Globus pallidus (tissue), 1 donor: ENCODE results near the gene CSRP2.

ENCODE experiments used
- DNase-seq: peaks from one replicate; pipeline ENCODE4 v3.0.0-alpha.2; 2015; ENCODE audit warnings: low spot score

The CSRP2 gene

DNA sequence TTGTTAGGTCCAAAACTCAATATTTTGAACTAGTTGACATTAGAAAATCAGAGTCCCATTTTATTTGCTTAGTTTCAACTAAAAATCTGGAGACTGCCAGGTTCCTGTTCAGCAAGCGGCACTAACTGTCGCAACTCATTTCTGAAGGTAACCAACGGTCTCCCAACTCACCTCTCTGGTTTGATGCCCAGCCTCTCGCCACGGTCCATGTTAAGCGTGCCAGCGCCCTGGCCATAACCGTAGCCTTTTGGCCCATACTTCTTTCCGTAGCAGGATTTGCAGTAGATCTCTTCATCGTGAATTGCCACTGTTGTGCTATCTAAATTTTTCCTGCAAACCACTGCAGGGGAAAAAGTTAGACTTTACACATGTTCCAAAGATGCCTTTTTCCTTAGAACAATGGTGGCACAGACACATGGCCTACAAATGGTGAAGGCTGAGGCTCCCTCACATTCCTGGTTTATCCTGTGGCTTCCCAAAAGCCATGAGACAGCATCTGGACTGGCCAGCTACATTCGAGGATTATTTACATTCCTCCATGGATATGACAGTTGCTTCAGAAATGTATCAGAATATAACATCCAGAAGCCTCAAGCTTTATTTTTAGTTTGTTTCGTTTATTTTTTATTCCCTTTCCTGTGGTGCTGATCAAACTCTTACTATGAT lies 15.7 kb downstream of the CSRP2 start:
- DNase-seq, result no peak

DNA sequence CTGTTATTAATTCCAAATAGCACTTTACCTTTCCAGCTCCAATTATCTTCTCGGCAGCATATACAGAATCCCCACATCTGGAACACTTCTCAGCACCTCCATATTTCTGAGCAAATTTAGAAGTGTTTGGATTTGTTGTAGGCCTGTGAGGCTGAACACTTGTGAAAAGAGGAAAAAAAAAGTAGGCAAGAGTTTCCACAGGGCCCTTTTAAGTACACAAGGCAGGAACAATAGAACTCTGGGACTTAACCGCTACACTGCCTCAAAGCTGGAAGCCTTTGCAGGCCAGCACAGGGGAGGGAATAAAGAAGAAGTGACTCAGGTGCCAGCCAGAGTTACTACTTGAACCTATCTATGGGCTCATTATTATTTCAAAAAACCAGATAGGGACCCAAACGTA lies 18.6 kb downstream of the CSRP2 start:
- no peak for DNase-seq

DNA sequence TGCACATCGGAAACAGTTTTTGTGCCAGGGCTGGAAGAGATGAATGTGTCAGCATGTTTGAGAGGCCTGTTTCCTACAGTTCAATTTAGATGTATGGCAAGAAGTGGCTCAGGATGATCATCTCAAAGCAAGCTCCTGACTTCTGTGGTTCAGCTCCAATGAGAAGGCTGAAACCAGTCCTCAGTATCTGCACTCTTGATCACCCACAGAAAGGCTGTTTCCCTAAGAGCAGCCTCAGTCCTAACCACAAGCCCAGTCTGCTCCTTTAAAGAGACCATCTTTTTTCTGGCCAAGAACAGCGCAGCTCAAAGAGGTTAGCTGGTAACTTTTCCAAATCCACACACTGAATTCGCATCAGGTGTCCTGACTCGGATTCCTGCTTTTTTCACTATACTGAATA lies 19.2 kb downstream of the CSRP2 start:
- no peak for DNase-seq

DNA sequence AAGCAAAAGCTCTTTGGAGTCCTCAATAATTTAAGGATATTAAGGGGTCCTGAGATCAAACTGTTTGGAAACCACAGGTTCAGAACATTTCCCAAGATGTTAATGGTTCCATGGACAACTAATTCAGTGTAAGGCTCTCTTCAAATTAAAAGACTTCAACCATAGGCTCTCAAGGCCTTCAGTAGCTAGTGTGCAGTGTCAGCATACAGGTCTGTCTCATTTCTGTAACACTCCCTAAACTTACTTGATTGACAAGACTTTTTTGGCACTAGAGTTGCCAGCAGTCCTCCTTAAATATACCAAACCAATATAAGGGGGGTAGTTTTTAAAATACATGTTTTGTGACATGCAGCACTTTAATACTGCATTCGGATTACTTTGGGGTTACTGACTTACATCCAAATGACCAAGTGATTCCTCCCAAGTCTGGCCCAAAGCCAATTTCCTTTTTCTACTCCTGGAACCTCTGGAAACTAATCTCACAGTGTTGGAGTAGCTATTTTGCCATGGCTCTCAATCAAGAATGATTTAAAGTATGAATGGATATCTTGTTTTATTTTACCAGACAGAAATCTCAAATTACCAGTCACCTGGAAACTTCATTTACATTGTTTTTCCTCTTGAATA lies 22.7 kb downstream of the CSRP2 start:
- no peak for DNase-seq

DNA sequence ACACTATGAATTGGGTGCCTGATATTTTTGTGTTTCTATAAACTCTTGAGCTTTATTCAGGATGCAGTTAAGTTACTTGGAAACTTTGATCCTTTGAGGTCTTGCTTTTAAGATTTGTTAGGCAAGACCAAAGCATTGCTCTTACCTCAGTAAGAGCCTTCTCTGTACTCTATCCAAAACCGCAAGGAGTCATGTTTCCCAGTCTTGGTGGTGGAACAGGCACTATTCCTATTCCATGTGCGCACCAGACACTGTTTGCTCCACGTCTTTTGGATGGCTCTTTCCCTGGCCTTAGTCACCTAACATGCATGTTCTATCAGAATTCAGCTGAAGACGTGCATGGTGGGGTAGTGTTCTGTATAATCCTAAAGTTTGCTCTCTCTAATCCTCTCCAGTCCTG lies 23.5 kb downstream of the CSRP2 start:
- DNase-seq, result no peak

DNA sequence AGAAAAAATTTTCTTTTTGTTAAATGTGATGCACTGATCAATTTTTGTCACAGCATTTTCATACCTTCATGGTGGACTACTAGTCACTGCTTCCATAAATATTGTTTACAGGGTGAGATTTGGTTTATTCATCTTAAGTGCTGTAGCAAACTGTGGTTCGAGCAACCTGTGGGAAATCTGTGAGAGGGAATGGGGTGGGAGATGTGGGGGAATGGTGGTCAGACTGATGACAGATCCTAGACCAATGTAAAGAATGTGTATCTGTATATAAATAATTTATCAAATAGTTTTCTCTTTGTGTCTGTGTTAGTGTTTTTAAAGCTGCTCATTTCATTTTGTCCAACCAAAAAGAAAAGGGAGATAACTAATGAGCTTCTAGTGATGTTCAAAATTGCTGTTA lies 26.7 kb downstream of the CSRP2 start:
- DNase-seq, result no peak

DNA sequence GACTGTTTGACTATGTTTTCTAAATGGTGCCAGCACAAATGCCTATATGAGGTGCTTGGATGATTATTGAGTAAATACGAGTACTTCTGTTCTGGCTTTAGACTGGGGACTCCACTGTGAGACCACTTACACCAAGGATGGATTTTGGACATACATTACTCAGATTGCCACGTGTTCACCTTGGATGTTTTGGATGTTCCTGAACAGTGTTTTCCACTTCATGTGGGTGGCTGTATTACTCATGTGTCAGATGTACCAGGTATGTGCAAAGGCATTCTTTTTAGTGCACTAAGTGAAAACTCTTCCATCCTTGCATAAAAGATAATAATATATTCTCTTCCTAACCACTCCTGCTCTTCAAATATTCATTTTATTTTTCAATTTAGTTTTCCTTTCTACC lies 30.7 kb downstream of the CSRP2 start:
- no peak for DNase-seq

DNA sequence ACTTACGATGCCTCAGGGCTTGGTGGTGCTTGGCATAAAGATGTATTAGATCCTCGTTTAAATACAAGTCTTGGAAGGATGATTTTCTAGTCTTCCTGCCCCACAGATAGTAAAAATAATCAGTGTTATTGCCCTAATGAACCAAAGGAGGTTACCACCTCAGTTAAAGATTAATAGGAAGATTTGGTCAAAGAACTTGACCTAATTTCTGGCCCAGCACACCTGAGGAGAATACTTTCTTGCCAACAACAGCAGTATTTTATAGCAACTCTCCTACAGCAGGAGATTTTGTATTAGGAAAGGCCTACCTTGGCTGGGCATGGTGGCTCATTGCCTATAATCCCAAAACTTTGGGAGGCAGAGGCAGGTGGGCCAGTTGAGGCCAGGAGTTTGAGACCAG lies 31.6 kb downstream of the CSRP2 start:
- no peak for DNase-seq

DNA sequence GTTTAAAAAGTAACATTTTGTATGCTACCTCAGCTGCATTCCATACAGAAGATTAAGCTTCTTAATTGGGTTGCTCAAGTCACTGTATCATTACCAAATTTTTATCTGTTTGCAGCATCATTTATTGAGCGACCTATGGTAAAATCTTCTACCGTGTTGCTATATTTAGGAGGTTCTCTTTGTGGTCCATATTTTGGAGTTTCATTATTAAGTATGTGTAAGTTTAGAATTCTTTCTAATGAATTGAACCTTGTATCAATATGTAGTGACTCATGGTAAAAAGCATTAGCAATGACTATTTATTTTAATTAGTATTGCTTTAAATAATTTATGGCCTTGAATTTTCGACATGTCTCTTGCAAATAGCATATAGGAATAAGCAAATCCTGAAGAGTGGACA lies 42.2 kb downstream of the CSRP2 start:
- no peak for DNase-seq

DNA sequence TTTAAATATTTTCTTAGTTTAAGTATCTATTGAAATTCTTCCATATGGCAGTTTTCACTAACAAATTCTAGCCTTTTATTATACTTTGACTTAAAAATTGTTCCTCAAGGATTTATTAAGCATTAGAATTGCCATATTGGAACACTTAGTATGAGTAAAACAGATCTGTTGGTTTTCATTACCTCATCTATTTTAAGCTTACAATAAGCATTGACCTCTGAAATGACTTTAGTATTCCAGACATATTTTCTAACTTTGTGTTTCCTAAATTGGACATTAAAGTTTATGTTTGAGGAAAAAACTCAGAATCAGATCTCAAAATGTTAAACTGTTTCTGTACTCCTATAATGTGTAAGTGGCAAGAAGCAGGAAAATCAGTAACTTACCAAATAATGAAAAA lies 48.4 kb downstream of the CSRP2 start:
- DNase-seq, result no peak

DNA sequence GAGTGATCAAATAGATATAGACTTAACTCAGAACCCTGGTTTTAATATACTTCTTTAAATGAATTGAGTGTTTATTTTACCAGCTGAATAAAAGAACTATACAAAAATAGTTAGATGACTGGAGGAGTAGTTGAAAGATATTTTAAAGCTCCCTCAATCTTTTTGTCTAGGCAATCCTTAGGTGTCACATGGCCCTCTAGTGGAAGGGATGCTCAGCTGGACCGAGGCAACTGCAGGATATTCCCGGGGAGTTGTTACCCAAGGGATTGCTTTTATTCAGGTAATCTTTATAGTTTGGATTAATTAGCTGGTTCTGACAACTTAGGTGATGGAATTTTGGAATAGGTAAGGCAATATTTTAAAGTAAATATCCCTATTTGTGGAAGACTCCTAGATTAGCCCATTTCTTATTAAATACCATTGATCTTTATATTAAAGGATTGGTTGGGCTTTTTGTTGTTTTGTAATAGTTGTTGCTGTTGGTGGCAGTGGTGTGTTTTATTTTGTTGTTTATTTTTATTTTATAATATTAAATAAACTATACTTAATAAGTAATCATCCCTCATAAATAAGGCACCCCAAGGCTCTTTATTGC lies 57.8 kb downstream of the CSRP2 start:
- peak; percentile 16 for DNase-seq

DNA sequence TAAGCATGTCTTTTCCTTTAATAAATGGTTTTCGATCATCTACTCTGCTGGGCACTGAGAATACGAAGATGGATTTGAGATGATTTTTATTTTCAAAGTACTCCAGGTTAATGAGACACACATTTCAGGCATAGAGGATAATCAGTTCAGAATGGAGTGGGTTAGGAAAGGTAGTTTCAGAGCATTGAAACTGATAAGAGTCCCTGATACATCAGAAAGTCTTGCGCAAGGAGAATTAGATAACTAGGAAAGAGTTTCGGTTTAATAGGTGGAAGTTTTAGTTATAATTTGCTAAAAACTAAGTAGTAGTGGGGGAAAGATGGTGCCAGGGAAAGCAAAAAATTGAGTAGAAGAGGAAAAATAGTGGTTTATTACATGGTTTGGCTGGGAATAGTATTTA lies 64.8 kb downstream of the CSRP2 start:
- DNase-seq, result no peak

DNA sequence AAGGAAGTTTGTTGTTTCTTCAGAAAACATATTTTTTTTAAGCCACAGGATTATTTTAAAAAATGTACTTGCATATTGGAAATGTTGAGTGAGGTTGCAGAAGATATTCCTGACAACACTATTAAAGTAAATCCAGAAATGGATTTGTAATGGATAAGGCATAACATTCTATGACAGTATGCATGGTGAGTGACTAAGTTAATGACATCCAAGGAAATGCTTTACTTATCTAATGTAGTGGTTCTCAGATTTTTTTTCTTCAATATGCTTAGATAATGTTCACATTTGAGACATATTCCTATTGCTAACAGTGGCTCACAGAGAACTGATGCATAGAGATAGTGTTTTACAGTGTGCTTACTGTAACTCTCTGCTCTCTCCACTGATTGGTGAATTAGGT lies 65.6 kb downstream of the CSRP2 start:
- no peak for DNase-seq

DNA sequence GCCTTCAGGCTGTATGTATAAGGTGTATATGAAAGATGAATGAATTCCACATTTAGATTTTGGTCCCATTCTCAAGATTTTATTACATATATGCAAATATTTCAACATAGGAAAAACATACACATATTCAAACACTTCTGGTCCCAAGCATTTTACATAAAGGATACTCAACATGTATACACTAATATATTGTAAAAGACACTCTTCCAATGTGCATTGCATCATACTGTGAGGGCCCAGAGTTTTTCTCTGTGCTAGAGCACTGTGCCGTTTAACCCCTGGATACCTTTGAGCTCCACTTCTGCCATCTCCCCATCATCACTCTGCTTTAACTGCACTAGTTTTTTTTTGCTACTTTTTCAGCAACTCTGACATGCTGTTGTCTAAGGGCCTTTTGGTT lies 66.8 kb downstream of the CSRP2 start:
- DNase-seq, result no peak

DNA sequence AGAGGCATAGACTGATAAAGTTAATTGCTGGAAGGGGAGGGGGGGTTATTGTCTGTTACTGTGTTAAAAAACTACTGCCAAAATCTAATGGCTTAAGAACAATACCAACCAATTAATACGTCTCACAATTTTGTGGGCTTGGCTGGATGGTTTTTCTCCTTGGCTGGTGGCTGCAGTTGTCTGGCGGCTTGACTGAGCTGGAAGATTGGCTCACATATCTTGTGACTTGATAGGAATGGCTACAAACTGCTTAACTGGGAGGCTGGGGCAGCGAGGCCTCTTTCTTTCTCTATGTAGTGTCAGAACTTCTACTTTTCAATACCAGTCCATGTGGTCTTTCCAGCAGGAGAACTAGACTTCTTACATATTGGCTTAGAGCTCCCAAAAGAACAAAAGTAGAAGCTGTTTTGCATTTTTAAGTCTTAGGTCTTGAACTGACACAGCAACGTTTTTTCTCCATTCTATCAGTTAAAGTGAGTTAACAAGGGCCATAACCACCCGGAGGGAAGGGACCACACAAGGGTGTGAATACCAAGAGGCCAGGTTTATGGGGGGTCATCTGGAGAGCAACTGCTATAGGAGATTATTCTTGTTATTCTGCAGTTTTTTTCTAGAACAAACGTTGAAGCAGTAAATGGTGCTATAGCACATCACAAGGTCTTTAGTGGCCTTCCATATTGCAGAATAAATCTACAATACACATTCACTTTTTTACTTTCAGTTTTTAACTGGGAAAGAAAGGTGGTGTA lies 68.0 kb downstream of the CSRP2 start:
- DNase-seq, result peak; percentile 31
